ENCODE data around the gene MXRA7. TPM values are rescaled to one million over a fixed set of nuclear protein-coding genes. Genes with fewer than 3 reads are reported as not detected.
A peak's percentile ranks its signal among the peaks of the same experiment; 100 is the strongest.

The MXRA7 gene
- total and polyA plus RNA-seq, 4 donors: 136 to 173 (median 161) TPM

DNA sequence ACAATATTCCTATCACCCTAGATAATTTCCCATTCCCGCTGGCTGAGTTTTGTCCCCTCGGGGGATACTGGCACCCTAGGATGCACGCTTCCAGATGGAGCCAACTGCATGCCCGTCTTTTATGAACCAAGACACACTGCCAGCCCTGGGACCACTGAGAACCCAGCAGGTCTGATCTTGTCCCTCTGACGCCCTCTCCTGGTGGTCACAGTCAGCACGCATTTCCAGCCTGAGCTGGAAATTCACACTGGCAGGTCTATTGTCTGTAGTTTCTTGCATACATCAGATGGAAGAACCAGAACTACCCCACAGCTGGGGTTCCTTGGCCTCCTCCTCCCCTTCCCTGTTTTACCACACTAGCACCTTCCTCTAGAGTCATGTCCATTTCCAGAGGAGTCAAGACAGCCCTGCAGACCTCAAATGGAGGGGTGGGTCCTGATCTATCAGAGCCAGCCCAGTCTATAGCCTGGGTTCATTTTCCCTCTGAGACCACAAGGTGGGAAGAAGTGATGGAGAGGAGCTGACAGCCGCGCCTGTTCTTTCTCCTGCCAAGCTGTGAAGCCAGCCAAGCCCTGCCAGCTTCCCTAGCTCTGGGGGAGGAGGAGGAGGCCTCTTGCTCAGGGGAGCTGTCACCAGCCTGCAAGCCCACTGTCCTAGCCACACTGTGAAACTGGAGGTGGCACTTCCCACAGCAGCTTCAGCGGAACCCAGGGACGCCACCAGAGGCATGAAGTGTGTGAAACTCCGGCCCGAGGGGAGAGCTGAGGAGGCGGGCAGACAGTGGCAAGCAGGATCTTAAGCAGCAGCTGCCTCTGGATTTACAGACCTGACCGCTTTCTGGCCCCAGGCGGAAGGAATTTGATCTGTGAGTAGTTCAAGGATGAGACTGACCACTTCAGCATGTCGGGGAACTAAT, 29.3 kb downstream of the MXRA7 start:
- peak in 5 of 6 donors; percentile 56 to 94 (median 74) for DNase-seq (ENCODE audit: low read depth in 4 of 6, low spot score in 6 of 6)
- no peak overlapping the region for H3K4me3 ChIP-seq (ENCODE audit: low read depth, low read length)
- no peaks in the 10 kb centered on the region for H3K9me3 ChIP-seq (ENCODE audit: control insufficient read depth, insufficient read depth, low read length)
- H3K4me1 ChIP-seq (ENCODE audit: control insufficient read depth, insufficient read depth, low read length): peaks cover 35% of the 10 kb centered on the region
- peaks cover 63% of the 10 kb centered on the region for H3K36me3 ChIP-seq (ENCODE audit: control insufficient read depth, insufficient read depth, low read length)
- H3K27me3 ChIP-seq (ENCODE audit: control insufficient read depth, insufficient read depth, low read length): no peaks in the 10 kb centered on the region
- 47% methylated on average over 13 of the region's 16 CpGs for WGBS (ENCODE audit: insufficient coverage)
- peak overlapping the region; percentile 69 for H3K27ac ChIP-seq (ENCODE audit: low read depth, low read length)

- H3K27ac ChIP-seq (ENCODE audit: low read depth, low read length): no peak overlapping the region
- H3K36me3 ChIP-seq (ENCODE audit: control insufficient read depth, insufficient read depth, low read length): peaks cover 50% of the 10 kb centered on the region
- DNase-seq (ENCODE audit: low read depth in 4 of 6, low spot score in 6 of 6): no peak
- peaks cover 31% of the 10 kb centered on the region for H3K4me1 ChIP-seq (ENCODE audit: control insufficient read depth, insufficient read depth, low read length)
- 75% methylated on average over 1 of the region's 1 CpG for WGBS (ENCODE audit: insufficient coverage)
- no peaks in the 10 kb centered on the region for H3K27me3 ChIP-seq (ENCODE audit: control insufficient read depth, insufficient read depth, low read length)
- no peak overlapping the region for H3K4me3 ChIP-seq (ENCODE audit: low read depth, low read length)
- H3K9me3 ChIP-seq (ENCODE audit: control insufficient read depth, insufficient read depth, low read length): no peaks in the 10 kb centered on the region
These were observed 31.5 kb downstream of the MXRA7 start for GRCh38 chr17:76679239-76679638.

- DNase-seq (ENCODE audit: low read depth in 4 of 6, low spot score in 6 of 6): no peak
- H3K27me3 ChIP-seq (ENCODE audit: control insufficient read depth, insufficient read depth, low read length): no peaks in the 10 kb centered on the region
- peaks cover 23% of the 10 kb centered on the region for H3K4me1 ChIP-seq (ENCODE audit: control insufficient read depth, insufficient read depth, low read length)
- H3K36me3 ChIP-seq (ENCODE audit: control insufficient read depth, insufficient read depth, low read length): peaks cover 41% of the 10 kb centered on the region
- 87% methylated on average over 12 of the region's 12 CpGs for WGBS (ENCODE audit: insufficient coverage)
- H3K27ac ChIP-seq (ENCODE audit: low read depth, low read length): no peak overlapping the region
- no peak overlapping the region for H3K4me3 ChIP-seq (ENCODE audit: low read depth, low read length)
- no peaks in the 10 kb centered on the region for H3K9me3 ChIP-seq (ENCODE audit: control insufficient read depth, insufficient read depth, low read length)
These were observed 32.4 kb downstream of the MXRA7 start for GRCh38 chr17:76678330-76678729.

DNA sequence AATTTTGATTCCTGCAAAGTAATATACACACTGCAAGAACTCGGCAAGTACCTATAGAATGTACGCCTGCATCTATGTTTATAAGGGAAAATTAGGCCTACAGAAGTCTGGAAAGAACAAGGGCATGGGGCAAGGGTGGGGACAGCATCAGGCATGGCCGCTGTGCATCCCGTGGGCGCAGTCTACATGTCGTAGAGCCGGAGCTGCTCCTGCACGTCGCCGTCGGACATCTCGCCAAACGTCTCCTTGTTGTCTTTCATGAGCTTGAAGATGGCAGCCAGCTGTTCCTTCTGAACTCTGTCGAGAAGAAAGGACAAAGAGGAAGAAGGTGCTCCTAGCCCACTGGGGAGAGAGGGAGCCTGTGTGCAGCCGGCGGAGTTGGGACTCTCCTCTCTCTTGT, 33.4 kb downstream of the MXRA7 start:
- Histone ChIP-seq H3K4me3 (ENCODE audit: low read depth, low read length) (no peak overlapping the region), H3K4me1 (ENCODE audit: control insufficient read depth, insufficient read depth, low read length) (peaks cover 16% of the 10 kb centered on the region), H3K36me3 (ENCODE audit: control insufficient read depth, insufficient read depth, low read length) (peaks cover 32% of the 10 kb centered on the region), H3K9me3 (ENCODE audit: control insufficient read depth, insufficient read depth, low read length) (no peaks in the 10 kb centered on the region), H3K27ac (ENCODE audit: low read depth, low read length) (no peak overlapping the region), H3K27me3 (ENCODE audit: control insufficient read depth, insufficient read depth, low read length) (no peaks in the 10 kb centered on the region)
- 89% methylated on average over 15 of the region's 16 CpGs for WGBS (ENCODE audit: insufficient coverage)
- no peak for DNase-seq (ENCODE audit: low read depth in 4 of 6, low spot score in 6 of 6)

DNA sequence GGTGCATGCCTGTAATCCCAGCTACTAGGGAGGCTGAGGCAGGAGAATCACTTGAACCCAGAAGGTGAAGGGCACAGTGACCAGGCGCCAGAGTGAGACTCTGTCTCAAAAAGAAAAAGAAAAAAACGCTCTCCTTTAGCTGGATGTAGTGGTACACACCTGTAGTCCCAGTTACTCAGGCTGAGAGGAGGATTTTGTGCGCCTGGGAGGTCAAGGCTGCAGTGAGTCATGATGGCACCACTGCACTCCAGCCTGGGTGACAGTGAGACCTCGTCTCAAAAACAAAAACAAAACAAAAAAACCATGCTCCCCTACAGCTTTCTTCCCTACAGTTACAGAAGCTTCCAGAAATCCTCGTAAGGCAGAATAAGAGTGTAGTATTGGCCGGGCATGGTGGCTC, 34.1 kb downstream of the MXRA7 start:
- Histone ChIP-seq H3K27me3 (ENCODE audit: control insufficient read depth, insufficient read depth, low read length) (no peaks in the 10 kb centered on the region), H3K27ac (ENCODE audit: low read depth, low read length) (no peak overlapping the region), H3K9me3 (ENCODE audit: control insufficient read depth, insufficient read depth, low read length) (no peaks in the 10 kb centered on the region), H3K4me3 (ENCODE audit: low read depth, low read length) (no peak overlapping the region), H3K4me1 (ENCODE audit: control insufficient read depth, insufficient read depth, low read length) (peaks cover 9% of the 10 kb centered on the region), H3K36me3 (ENCODE audit: control insufficient read depth, insufficient read depth, low read length) (peaks cover 26% of the 10 kb centered on the region)
- no peak for DNase-seq (ENCODE audit: low read depth in 4 of 6, low spot score in 6 of 6)
- 92% methylated on average over 4 of the region's 6 CpGs for WGBS (ENCODE audit: insufficient coverage)

DNA sequence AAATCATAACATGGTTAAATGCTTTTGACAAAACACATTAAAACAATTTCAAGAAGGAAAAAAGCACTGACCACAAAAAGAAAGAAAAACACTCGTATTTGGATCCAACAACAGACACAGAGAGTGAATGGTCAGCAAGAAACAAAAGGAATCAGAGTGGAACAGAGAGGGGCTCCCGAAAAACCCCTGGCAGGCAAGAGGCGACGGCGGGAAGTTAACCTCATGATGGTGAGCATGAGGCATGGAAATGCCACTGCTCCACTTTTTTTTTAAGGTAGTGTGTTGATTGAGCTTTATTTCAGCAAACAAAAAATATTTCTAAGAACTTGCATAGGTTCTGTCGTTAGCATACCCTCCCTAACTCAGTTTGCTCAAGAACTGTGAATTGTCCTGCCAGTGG, 35.1 kb downstream of the MXRA7 start:
- Histone ChIP-seq H3K4me3 (ENCODE audit: low read depth, low read length) (no peak overlapping the region), H3K9me3 (ENCODE audit: control insufficient read depth, insufficient read depth, low read length) (no peaks in the 10 kb centered on the region), H3K4me1 (ENCODE audit: control insufficient read depth, insufficient read depth, low read length) (peaks cover 12% of the 10 kb centered on the region), H3K27me3 (ENCODE audit: control insufficient read depth, insufficient read depth, low read length) (no peaks in the 10 kb centered on the region), H3K36me3 (ENCODE audit: control insufficient read depth, insufficient read depth, low read length) (peaks cover 24% of the 10 kb centered on the region), H3K27ac (ENCODE audit: low read depth, low read length) (no peak overlapping the region)
- DNase-seq (ENCODE audit: low read depth in 4 of 6, low spot score in 6 of 6): no peak
- 78% methylated on average over 1 of the region's 6 CpGs for WGBS (ENCODE audit: insufficient coverage)

GRCh38 chr17:76674600-76674999, 36.2 kb downstream of the MXRA7 start:
- H3K4me1 ChIP-seq (ENCODE audit: control insufficient read depth, insufficient read depth, low read length): peaks cover 12% of the 10 kb centered on the region

GRCh38 chr17:76673729-76674128, 37.0 kb downstream of the MXRA7 start:
- Histone ChIP-seq H3K36me3 (ENCODE audit: control insufficient read depth, insufficient read depth, low read length) (peaks cover 20% of the 10 kb centered on the region), H3K27ac (ENCODE audit: low read depth, low read length) (no peak overlapping the region), H3K4me1 (ENCODE audit: control insufficient read depth, insufficient read depth, low read length) (peaks cover 12% of the 10 kb centered on the region), H3K27me3 (ENCODE audit: control insufficient read depth, insufficient read depth, low read length) (no peaks in the 10 kb centered on the region), H3K9me3 (ENCODE audit: control insufficient read depth, insufficient read depth, low read length) (no peaks in the 10 kb centered on the region), H3K4me3 (ENCODE audit: low read depth, low read length) (no peak overlapping the region)
- 91% methylated on average over 3 of the region's 5 CpGs for WGBS (ENCODE audit: insufficient coverage)
- no peak for DNase-seq (ENCODE audit: low read depth in 4 of 6, low spot score in 6 of 6)

More at GRCh38 chr17:76674600-76674999, 36.2 kb downstream of the MXRA7 start:
- Histone ChIP-seq H3K9me3 (ENCODE audit: control insufficient read depth, insufficient read depth, low read length) (no peaks in the 10 kb centered on the region), H3K4me3 (ENCODE audit: low read depth, low read length) (no peak overlapping the region), H3K27me3 (ENCODE audit: control insufficient read depth, insufficient read depth, low read length) (no peaks in the 10 kb centered on the region), H3K27ac (ENCODE audit: low read depth, low read length) (no peak overlapping the region), H3K36me3 (ENCODE audit: control insufficient read depth, insufficient read depth, low read length) (peaks cover 24% of the 10 kb centered on the region)
- 98% methylated on average over 5 of the region's 5 CpGs for WGBS (ENCODE audit: insufficient coverage)
- no peak for DNase-seq (ENCODE audit: low read depth in 4 of 6, low spot score in 6 of 6)

DNA sequence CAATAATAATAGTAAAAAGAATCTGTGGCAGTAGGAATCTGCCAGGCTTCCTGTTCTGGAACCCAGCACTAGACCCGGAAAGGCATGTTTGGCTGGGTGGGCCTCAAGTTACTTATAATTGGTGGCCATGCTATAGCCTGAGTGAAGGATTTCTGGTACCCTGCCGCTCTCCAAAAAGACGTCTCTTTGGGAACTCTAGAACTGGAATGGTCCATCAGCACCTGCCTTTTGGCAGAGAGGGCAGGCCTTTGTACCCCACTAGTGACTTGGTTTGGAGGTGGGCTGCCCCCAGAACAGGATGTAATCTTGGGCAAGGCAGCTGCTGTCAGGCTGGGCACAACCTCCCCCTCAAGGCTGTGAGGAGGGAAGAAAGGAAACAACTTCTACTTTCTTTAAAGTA, 37.9 kb downstream of the MXRA7 start:
- no peak for DNase-seq (ENCODE audit: low read depth in 4 of 6, low spot score in 6 of 6)
- Histone ChIP-seq H3K4me1 (ENCODE audit: control insufficient read depth, insufficient read depth, low read length) (peaks cover 12% of the 10 kb centered on the region), H3K27ac (ENCODE audit: low read depth, low read length) (no peak overlapping the region), H3K9me3 (ENCODE audit: control insufficient read depth, insufficient read depth, low read length) (no peaks in the 10 kb centered on the region), H3K4me3 (ENCODE audit: low read depth, low read length) (no peak overlapping the region), H3K36me3 (ENCODE audit: control insufficient read depth, insufficient read depth, low read length) (peaks cover 11% of the 10 kb centered on the region), H3K27me3 (ENCODE audit: control insufficient read depth, insufficient read depth, low read length) (no peaks in the 10 kb centered on the region)
- 100% methylated on average over 3 of the region's 3 CpGs for WGBS (ENCODE audit: insufficient coverage)

DNA sequence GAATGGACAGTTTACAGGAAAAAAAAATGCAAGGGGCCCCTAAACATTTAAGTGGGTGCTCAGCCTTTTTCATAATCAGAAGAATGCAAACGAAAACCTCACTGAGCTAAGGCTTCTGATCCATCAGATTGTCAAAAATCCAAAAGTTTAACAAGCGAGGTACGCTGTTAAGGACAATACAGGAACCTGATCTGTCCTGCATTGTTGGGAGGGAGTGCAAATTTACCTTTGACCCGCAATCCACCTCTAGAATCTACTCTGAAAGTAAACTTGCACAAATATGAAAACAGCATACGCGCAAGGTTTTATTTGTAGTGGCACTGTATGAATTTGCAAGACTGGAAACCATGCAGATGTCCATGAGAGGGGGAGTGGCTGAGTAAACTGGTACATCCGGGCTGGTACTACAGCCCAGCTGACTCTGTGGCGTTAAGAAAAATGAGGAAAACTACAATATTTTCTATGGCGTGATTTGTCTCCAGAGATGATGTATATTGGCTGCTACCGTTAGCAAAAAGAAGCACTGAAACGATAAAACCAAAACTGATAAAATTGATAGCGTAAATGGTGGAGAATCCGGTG, 38.4 kb downstream of the MXRA7 start:
- 56% methylated on average over 10 of the region's 13 CpGs for WGBS (ENCODE audit: insufficient coverage)

More for the DNA sequence above, 38.4 kb downstream of the MXRA7 start:
- Histone ChIP-seq H3K27me3 (ENCODE audit: control insufficient read depth, insufficient read depth, low read length) (no peaks in the 10 kb centered on the region), H3K27ac (ENCODE audit: low read depth, low read length) (peak overlapping the region; percentile 90), H3K4me1 (ENCODE audit: control insufficient read depth, insufficient read depth, low read length) (peaks cover 12% of the 10 kb centered on the region), H3K9me3 (ENCODE audit: control insufficient read depth, insufficient read depth, low read length) (no peaks in the 10 kb centered on the region), H3K4me3 (ENCODE audit: low read depth, low read length) (peak overlapping the region; percentile 87), H3K36me3 (ENCODE audit: control insufficient read depth, insufficient read depth, low read length) (peaks cover 6% of the 10 kb centered on the region)
- no peak for DNase-seq (ENCODE audit: low read depth in 4 of 6, low spot score in 6 of 6)
